NCI-H526 (cell line): ENCODE measurements around the gene FADS2.

ENCODE experiments used
- DNase-seq, 2 experiments: peaks; one replicate each; lab custom pipeline; 2025; lab: John Stamatoyannopoulos, UW

Gene FADS2

GRCh38 chr11:61795876-61796526 is 32.1 kb upstream of the FADS2 start:
- DNase-seq = no peak

- DNase-seq = peak; percentile 22 to 83
These were observed 30.7 kb upstream of the FADS2 start for GRCh38 chr11:61797263-61797944.

GRCh38 chr11:61799665-61800284 is 28.3 kb upstream of the FADS2 start:
- DNase-seq = no peak

GRCh38 chr11:61800331-61801281 is 27.5 kb upstream of the FADS2 start:
- no peak for DNase-seq

- no peak for DNase-seq
These were observed 25.5 kb upstream of the FADS2 start for GRCh38 chr11:61802605-61803004.

- no peak for DNase-seq
These were observed 24.0 kb upstream of the FADS2 start for GRCh38 chr11:61803889-61804647.

- DNase-seq = no peak
These were observed 23.0 kb upstream of the FADS2 start for GRCh38 chr11:61805146-61805545.

GRCh38 chr11:61806785-61807184 is 21.3 kb upstream of the FADS2 start:
- no peak for DNase-seq

- no peak for DNase-seq
These were observed 17.4 kb upstream of the FADS2 start for GRCh38 chr11:61810671-61811175.

- no peak for DNase-seq
These were observed 16.3 kb upstream of the FADS2 start for GRCh38 chr11:61811831-61812230.

GRCh38 chr11:61812736-61813411 is 15.2 kb upstream of the FADS2 start:
- DNase-seq = no peak

GRCh38 chr11:61814247-61814957 is 13.7 kb upstream of the FADS2 start:
- peak; percentile 25 to 47 for DNase-seq

GRCh38 chr11:61814958-61815789 is 12.9 kb upstream of the FADS2 start:
- peak; percentile 78 to 96 for DNase-seq

- DNase-seq = peak; percentile 83 to 88
These were observed 12.0 kb upstream of the FADS2 start for GRCh38 chr11:61815790-61816735.

- DNase-seq = peak; percentile 91 to 99
These were observed 11.2 kb upstream of the FADS2 start, which contains the start of gene FADS1 for GRCh38 chr11:61816736-61817455. Gene FADS1 (minus strand): TSS chr11:61817003. CDS start chr11:61816929, 74 bp downstream.

- no peak for DNase-seq
These were observed 10.5 kb upstream of the FADS2 start for GRCh38 chr11:61817471-61818202.
